ENCODE results near the gene LUC7L2.
"Not testable (repeated sequence)": the region's sequence is repeated elsewhere in the genome, so short reads cannot be mapped to it uniquely, and the experiment has no call there.

Gene LUC7L2

DNA sequence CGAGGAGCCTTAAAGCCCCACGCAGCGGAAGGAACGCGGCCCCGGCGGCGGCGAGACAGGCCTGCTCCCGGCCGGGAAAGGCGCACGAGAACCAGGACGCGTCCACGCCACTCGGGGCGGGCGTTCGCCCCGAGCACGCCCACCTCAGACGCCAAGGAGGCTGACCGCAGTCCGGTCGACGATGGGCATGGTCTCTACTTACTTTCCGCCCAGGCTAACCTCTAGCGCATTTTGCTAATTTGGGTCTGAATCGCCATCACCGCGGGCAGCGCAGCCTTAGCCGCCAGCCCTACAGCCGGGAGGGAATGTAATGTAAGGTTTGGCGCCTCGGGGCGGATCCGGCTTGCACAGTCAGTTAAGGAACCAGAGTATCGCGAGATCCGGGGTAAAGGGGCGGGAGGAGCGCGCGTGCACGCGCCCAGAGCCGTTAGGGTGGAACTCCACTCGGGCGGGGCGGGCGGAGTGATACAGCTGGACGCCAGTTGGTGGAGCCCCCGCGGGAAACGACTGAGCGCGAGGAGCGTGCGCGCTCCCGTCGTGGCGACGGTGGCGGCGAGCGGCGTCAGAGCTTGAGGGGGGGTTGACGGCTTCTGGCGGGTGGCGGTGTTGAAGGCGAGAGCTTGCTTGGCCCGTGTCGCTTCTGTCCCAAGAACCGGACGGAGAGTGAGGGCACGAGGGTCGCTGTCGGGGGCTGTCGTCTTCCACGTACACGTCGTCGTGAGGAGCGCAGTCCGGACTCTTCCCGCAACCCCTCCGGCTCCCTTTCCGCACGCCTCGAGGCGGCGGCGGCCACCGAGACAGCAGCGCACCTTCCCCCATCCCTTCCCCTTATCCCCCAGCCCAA, at the start of gene LUC7L2:
LUC7L2 (plus strand) TSS at position 529 of the 844 bp plus-strand sequence. CDS start 368 bp downstream, outside the sequence.
- DNase-seq = peak; percentile 88

GRCh38 chr7:139317939-139318505, 41.7 kb upstream of the LUC7L2 start:
- DNase-seq = no peak

- DNase-seq = no peak
Measured at GRCh38 chr7:139321071-139321745, 38.5 kb upstream of the LUC7L2 start.

DNA sequence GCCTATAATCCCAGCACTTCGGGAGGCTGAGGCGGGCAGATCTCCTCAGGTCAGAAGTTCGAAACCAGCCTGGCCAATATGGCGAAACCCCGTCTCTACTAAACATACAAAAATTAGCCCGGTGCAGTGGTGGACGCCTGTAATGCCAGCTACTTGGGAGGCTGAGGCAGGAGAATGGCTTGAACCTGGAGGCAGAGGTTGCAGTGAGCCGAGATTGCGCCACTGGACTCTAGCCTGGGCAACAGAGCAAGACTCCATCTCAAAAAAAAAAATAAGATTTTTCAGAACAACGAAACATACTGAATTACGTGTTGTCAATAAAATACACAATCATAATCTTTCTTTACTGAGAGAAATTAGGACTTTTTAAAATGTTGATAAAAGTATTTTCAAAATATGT, 35.0 kb upstream of the LUC7L2 start:
- not testable (repeated sequence) for DNase-seq

GRCh38 chr7:139328375-139328774, 31.3 kb upstream of the LUC7L2 start:
- DNase-seq = no peak

- no peak for DNase-seq
Measured at GRCh38 chr7:139329119-139329518, 30.6 kb upstream of the LUC7L2 start.

DNA sequence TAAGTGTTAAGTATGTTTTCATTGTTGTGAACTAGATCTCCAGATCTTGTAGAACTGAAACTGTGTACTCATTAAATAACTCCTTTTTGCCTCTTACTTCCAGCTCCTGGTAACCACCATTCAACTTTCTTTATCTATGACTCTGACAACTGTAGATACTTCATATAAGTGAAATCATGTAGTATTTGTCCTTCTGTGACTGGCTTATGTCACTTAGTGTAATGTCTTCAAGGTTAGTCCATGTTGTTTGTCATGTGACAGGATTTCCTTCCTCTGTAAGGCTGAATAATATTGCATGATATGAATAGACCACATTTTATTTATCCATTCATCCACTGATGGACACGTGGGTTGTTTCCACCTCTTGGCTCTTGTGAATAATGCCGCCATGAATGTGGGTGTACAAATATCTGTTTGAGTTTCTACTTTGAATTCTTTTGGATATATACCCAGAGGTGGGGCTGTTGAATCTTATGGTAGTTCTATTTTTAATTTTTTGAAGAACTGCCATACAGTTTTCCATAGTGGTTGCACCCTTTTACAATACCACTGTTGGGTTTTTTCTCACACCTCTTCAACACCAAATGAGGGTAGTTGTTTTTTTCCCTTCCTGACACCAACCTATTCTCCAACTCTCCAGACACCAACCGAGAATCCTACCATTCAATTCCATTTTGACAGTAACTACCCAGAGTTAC, 29.2 kb upstream of the LUC7L2 start:
- no peak for DNase-seq

GRCh38 chr7:139332697-139333359, 26.9 kb upstream of the LUC7L2 start:
- DNase-seq = no peak

DNA sequence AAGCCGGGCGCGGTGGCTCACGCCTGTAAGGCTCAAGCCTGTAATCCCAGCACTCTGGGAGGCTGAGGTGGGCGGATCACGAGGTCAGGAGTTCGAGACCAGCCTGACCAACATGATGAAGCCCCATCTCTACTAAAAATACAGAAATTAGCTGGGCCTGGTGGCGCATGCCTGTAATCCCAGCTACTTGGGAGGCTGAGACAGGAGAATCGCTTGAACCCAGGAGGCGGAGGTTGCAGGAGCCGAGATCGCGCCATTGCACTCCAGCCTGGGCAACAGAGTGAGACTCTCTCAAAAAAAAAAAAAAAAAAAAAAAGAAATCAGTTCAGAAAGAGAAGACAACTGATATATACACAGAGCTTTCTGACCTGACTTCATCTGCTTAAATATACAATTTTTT, 26.3 kb upstream of the LUC7L2 start:
- DNase-seq = not testable (repeated sequence)

- DNase-seq = no peak
Measured at GRCh38 chr7:139334399-139335150, 25.1 kb upstream of the LUC7L2 start.

DNA sequence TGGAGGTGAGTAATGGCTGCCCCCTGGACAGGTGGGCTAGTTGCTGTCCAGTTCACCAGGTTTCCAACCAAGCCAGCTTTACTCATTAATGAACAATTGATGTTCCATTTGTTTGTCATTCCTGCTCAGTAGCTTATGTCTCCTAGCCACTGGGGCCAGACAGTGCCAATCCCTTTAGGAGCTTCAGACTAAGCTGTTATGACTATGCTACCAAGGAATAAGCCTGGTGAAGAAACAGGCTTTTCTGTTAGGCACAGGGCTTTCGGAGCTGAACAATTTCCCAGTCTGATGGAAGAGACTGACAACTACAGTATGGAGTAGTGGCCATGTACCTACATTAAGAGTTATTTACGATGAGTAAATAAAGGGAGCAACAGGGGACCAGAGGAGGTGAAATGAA, 20.7 kb upstream of the LUC7L2 start:
- DNase-seq = no peak

- no peak for DNase-seq
Measured at GRCh38 chr7:139339698-139340036, 20.0 kb upstream of the LUC7L2 start.

GRCh38 chr7:139340037-139340807, 19.5 kb upstream of the LUC7L2 start:
- DNase-seq = peak; percentile 99

DNA sequence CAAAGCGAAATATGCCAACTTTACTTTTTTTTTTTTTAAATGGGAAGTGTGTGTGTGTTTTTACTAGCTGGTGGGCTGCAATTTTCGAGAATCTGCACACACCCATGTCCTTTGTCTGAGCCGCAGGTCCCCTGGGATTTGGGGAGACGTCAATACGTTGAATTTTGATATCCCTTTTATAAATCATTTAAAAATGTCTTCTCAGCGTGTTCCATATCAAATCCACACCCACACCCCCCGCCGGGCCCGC, 19.0 kb upstream of the LUC7L2 start:
- DNase-seq = no peak

DNA sequence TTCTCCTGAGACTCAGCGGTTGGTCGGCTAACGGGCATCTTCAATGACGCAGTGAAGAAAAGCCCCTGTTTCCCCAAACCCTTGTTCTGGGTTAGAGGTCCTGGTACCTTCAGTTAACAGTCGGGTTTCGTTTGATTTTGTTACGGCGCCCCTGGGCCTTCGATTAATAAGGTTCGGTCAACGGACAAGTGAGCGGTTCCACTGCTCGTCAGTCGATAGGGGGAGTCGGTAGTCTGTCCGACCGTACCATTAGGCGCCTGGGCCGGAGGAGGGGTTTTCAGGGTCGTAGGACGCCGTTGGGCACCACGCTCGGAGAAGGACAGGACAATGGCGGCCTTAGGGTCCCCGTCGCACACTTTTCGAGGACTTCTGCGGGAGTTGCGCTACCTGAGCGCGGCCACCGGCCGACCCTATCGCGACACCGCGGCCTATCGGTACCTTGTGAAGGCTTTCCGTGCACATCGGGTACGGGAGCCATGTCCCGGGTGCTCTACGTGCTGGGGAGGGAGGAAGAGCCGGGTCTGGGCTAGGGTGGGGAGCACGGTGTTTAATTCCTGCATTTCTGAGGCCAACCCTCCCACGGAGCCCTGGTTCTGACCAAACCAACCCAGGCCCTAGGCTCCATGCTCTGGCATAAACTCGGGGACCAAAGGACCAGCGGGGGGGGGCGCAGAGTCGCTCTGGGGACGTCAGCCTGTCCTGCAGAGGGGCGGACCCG, 18.5 kb upstream of the LUC7L2 start, which contains the start of gene FMC1:
FMC1 (plus strand) TSS at position 280 of the 718 bp plus-strand sequence; CDS start at position 328, 48 bp downstream.
- peak; percentile 78 for DNase-seq

DNA sequence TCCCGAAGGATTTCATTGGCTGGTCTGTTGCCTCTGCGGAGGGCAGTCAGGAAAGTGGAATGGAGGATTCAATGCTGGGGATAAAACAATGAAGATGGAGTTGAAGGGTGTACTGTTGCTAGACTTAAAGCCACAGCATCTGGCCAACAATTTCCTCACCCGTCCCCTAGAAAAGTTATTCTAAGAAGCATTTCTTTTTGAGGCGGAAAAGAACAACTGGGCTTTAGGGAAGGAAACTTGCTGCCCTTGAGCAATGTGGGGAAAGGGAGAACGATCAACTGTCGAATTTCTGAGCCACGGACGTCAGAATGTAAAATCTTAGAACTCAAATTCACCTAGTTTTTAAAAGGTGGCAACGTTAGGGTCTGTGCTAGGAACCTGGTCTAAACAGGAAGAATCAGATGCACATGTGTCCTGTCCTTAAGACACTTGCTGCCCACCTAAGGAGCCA, 17.9 kb upstream of the LUC7L2 start:
- no peak for DNase-seq

DNA sequence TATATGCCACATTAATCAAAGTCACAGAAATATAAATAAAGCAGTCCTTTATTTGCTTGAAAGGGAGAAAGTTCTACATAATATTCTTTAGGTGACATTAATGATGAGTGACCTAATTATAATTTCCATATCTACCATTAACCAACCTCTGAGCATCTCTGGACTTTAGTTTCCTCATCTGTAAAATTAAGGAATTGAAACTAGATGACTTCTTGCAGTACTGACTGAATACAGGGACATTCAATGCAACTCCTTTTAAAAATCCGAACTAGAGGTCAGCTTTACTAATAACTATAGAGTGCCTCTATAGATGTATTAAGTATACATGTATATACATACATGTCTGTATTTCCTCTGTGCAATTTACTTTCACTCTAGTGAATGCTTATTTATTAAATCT, 14.7 kb upstream of the LUC7L2 start:
- DNase-seq = no peak

- DNase-seq = no peak
Measured at GRCh38 chr7:139351027-139351426, 8.7 kb upstream of the LUC7L2 start.

GRCh38 chr7:139354729-139355128, 5.0 kb upstream of the LUC7L2 start:
- DNase-seq = no peak

- DNase-seq = no peak
Measured at GRCh38 chr7:139355320-139355719, 4.4 kb upstream of the LUC7L2 start.

All from NCI-H510A treated with DMSO at 0.1 percent for 48 hours (cell line).